Hepatocyte (in vitro differentiated cells): ENCODE measurements around the gene ANKRD52. TPM values are rescaled to one million over a fixed set of nuclear protein-coding genes. Genes with fewer than 3 reads are reported as not detected.

Source experiments
- DNase-seq: peaks from one replicate; pipeline ENCODE4 v3.0.0-alpha.2; 2016; ENCODE audit warnings: low spot score
- H2AFZ ChIP-seq: fragments of 200-600 bp; sonication (generic); 2 replicates; pipeline ENCODE4 v1.6.0; 2016; ENCODE audit warnings: antibody characterized with exemption, mild to moderate bottlenecking
- H3K27ac ChIP-seq: fragments of 200-600 bp; sonication (generic); 2 replicates; pipeline ENCODE4 v1.5.1; 2016; ENCODE audit warnings: mild to moderate bottlenecking
- H3K27me3 ChIP-seq: fragments of 200-600 bp; sonication (generic); 2 replicates; pipeline ENCODE4 v1.6.1; 2016
- H3K36me3 ChIP-seq: fragments of 200-600 bp; sonication (generic); replicated peaks from 2 replicates; pipeline ENCODE4 v1.5.1; 2016; ENCODE audit warnings: low read depth; ENCODE audit not compliant: insufficient read depth
- H3K4me1 ChIP-seq: fragments of 200-600 bp; sonication (generic); 2 replicates; pipeline ENCODE4 v1.5.1; 2016; ENCODE audit warnings: mild to moderate bottlenecking, moderate library complexity; ENCODE audit not compliant: insufficient read depth
- H3K4me2 ChIP-seq: fragments of 200-600 bp; sonication (generic); 2 replicates; pipeline ENCODE4 v1.6.0; 2016
- H3K4me3 ChIP-seq: fragments of 200-600 bp; sonication (generic); 2 replicates; pipeline ENCODE4 v1.5.1; 2016; ENCODE audit warnings: mild to moderate bottlenecking
- H3K79me2 ChIP-seq: fragments of 200-600 bp; sonication (generic); 2 replicates; pipeline ENCODE4 v1.6.0; 2017; ENCODE audit warnings: mild to moderate bottlenecking
- H3K9me2 ChIP-seq: fragments of 200-600 bp; sonication (generic); replicated peaks from 2 replicates; pipeline ENCODE4 v1.6.0; 2017; ENCODE audit warnings: mild to moderate bottlenecking; ENCODE audit not compliant: insufficient read depth
- H3K9me3 ChIP-seq: fragments of 200-600 bp; sonication (generic); 2 replicates; pipeline ENCODE4 v1.5.1; 2016; ENCODE audit warnings: low read depth, mild to moderate bottlenecking
- H4K20me1 ChIP-seq: fragments of 200-600 bp; sonication (generic); 2 replicates; pipeline ENCODE4 v1.6.0; 2016; ENCODE audit warnings: mild to moderate bottlenecking; ENCODE audit not compliant: insufficient read depth, poor library complexity, severe bottlenecking
- CTCF ChIP-seq: fragments of 200-600 bp; sonication (generic); IDR thresholded peaks from 2 replicates; pipeline ENCODE4 v1.5.1; 2016; ENCODE audit warnings: antibody characterized with exemption, mild to moderate bottlenecking; ENCODE audit not compliant: poor library complexity
- EZH2 ChIP-seq: fragments of 200-600 bp; sonication (generic); IDR thresholded peaks from 2 replicates; pipeline ENCODE4 v1.6.1; 2016; ENCODE audit warnings: antibody characterized with exemption, mild to moderate bottlenecking, borderline replicate concordance
- EZH2phosphoT487 ChIP-seq: fragments of 200-600 bp; sonication (generic); IDR thresholded peaks from one replicate; pipeline ENCODE4 v1.6.1; 2018; ENCODE audit warnings: antibody characterized with exemption, mild to moderate bottlenecking, low read depth, moderate library complexity; ENCODE audit not compliant: unreplicated experiment, severe bottlenecking
- WGBS: methylation state at CpG from one replicate; pipeline ENCODE4 v1.1.6; 2016; ENCODE audit warnings: low lambda C conversion rate; ENCODE audit errors: missing lambda C conversion rate; 5-methylcytosine and 5-hydroxymethylcytosine counted together
- polyA plus RNA-seq: library from polyadenylated mRNA; unstranded; fragments of >200 nt; fragmentation: Nextera tagmentation; extraction: Ambion mirVana; gene quantifications from 2 replicates; pipeline ENCODE4 v1.2.1, GENCODE V29; 2016
- total RNA-seq: library from RNA; depleted of rRNA; stranded (reverse); fragments of >200 nt; gene quantifications from 2 replicates; pipeline ENCODE4 v1.2.3, GENCODE V29; 2014

Gene ANKRD52
- total and polyA plus RNA-seq, 2 experiments from 2014 or later, result 23.3 to 37.2 TPM

GRCh38 chr12:56224102-56224701 lies 34.0 kb downstream of the ANKRD52 start, which contains the start of gene NABP2:
Gene NABP2 (plus strand): TSS chr12:56224342. CDS start chr12:56224857, 515 bp downstream.
- WGBS, result 4% methylated on average over 38 of the region's 41 CpGs
- Histone ChIP-seq H3K36me3 (no peaks in the 10 kb centered on the region), H2AFZ (peak within 1 kb of the TSS; percentile 69), H3K9me2 (no peaks in the 10 kb centered on the region), H3K27me3 (no peaks in the 10 kb centered on the region), H3K79me2 (peaks cover 19% of the 10 kb centered on the region), H3K4me2 (peak within 1 kb of the TSS; percentile 81), H3K4me3 (peak within 1 kb of the TSS; percentile 64), H3K4me1 (peaks cover 22% of the 10 kb centered on the region), H4K20me1 (no peaks in the 10 kb centered on the region), H3K27ac (peak within 1 kb of the TSS; percentile 96), H3K9me3 (no peaks in the 10 kb centered on the region)
- peak; percentile 80 for TF ChIP-seq CTCF
- no peak for TF ChIP-seq EZH2phosphoT487
- TF ChIP-seq EZH2, result no peak
- peak; percentile 98 for DNase-seq

GRCh38 chr12:56223571-56224101 lies 34.5 kb downstream of the ANKRD52 start:
- Histone ChIP-seq H3K4me2 (peak overlapping the region; percentile 70), H3K27ac (peak overlapping the region; percentile 96), H3K36me3 (no peaks in the 10 kb centered on the region), H3K4me3 (no peak overlapping the region), H2AFZ (peak overlapping the region; percentile 69), H3K9me3 (no peaks in the 10 kb centered on the region), H3K27me3 (no peaks in the 10 kb centered on the region), H4K20me1 (no peaks in the 10 kb centered on the region), H3K9me2 (no peaks in the 10 kb centered on the region), H3K4me1 (peaks cover 22% of the 10 kb centered on the region), H3K79me2 (peaks cover 25% of the 10 kb centered on the region)
- no peak for DNase-seq
- WGBS, result 50% methylated on average over 15 of the region's 15 CpGs
- no peak for TF ChIP-seq EZH2phosphoT487
- no peak for TF ChIP-seq CTCF
- TF ChIP-seq EZH2, result no peak

- H3K4me2 ChIP-seq, result peak overlapping the region; percentile 79
- TF ChIP-seq CTCF, result no peak
- H3K9me3 ChIP-seq, result no peaks in the 10 kb centered on the region
- H3K79me2 ChIP-seq, result peaks cover 36% of the 10 kb centered on the region
- no peak for DNase-seq
- peak overlapping the region; percentile 96 for H3K27ac ChIP-seq
- H3K4me3 ChIP-seq, result peak overlapping the region; percentile 10
- H3K4me1 ChIP-seq, result peaks cover 22% of the 10 kb centered on the region
- no peaks in the 10 kb centered on the region for H3K27me3 ChIP-seq
- 56% methylated on average over 4 of the region's 4 CpGs for WGBS
- no peaks in the 10 kb centered on the region for H4K20me1 ChIP-seq
- H3K9me2 ChIP-seq, result no peaks in the 10 kb centered on the region
- H3K36me3 ChIP-seq, result no peaks in the 10 kb centered on the region
- peak overlapping the region; percentile 56 for H2AFZ ChIP-seq
Observed at GRCh38 chr12:56222531-56222895, 35.7 kb downstream of the ANKRD52 start.
